Mammary epithelial cell (primary cell): Measurements from ENCODE around the gene TES.

Experiments used
- CTCF ChIP-seq, 2 donors: IDR thresholded peaks in 1 of 2; conservative IDR thresholded peaks in 1 of 2; 2 replicates each; pipeline ENCODE4 v1.5.1; 2011 to 2012; ENCODE audit warnings: inconsistent platforms in 2 of 2, low read length in 2 of 2, mild to moderate bottlenecking in 2 of 2, control low read depth in 1 of 2, low read depth in 1 of 2; ENCODE audit not compliant: insufficient read depth in 1 of 2; ENCODE audit errors: extremely low read depth in 1 of 2
- EZH2 ChIP-seq: IDR thresholded peaks from 2 replicates; pipeline ENCODE4 v1.6.1; 2012; ENCODE audit warnings: low read length, inconsistent platforms, borderline replicate concordance

- TF ChIP-seq CTCF (conservative IDR thresholded peaks at IDR 0.05 in 1 of 2, IDR thresholded peaks at IDR 0.05 in 1 of 2; ENCODE audit: extremely low read depth in 1 of 2, insufficient read depth in 1 of 2, low read depth in 1 of 2, low read length in 2 of 2) (peak in 1 of 2 donors; percentile 32), EZH2 (no peak)
Measured at GRCh38 chr7:116293139-116293538, 82.8 kb downstream of the TES start.
